Ovary (tissue), 3 donors: ENCODE data around the gene ADIRF.

Experiments used
- CTCF ChIP-seq, 3 donors: fragments of 450-650 bp in 2 of 3; fragments of 200-600 bp in 1 of 3; IDR thresholded peaks; one replicate each; pipeline versions ENCODE4 v1.5.1 to v1.8.0; 2016 to 2022; ENCODE audit warnings: antibody characterized with exemption in 3 of 3, mild to moderate bottlenecking in 1 of 3
- POLR2A ChIP-seq: fragments of 450-650 bp; IDR thresholded peaks from one replicate; pipeline ENCODE4 v1.6.1; 2017; ENCODE audit warnings: antibody characterized with exemption, mild to moderate bottlenecking, moderate library complexity
- donor health status: DM: no; HTN: no; CAD: no.

- TF ChIP-seq CTCF (IDR thresholded peaks at IDR 0.05) (no peak), POLR2A (no peak)
These were observed 4.9 kb upstream of the ADIRF start for GRCh38 chr10:86963341-86963919.
